KMS-11 (cell line): ENCODE measurements around the gene MAGI2.

ENCODE experiments used
- H2AFZ ChIP-seq: fragments of 200-600 bp; sonication (generic); 2 replicates; pipeline ENCODE4 v1.6.1; 2016; ENCODE audit warnings: antibody characterized with exemption, mixed run types, low read depth
- H3K27ac ChIP-seq: fragments of 200-600 bp; sonication (generic); 2 replicates; pipeline ENCODE4 v1.6.1; 2016; ENCODE audit warnings: mild to moderate bottlenecking, mixed run types
- H3K27me3 ChIP-seq: fragments of 200-600 bp; sonication (generic); 2 replicates; pipeline ENCODE4 v1.6.1; 2017; ENCODE audit warnings: mild to moderate bottlenecking, low read depth, mixed run types, moderate library complexity; ENCODE audit not compliant: insufficient read depth
- H3K36me3 ChIP-seq: fragments of 200-600 bp; sonication (generic); 2 replicates; pipeline ENCODE4 v1.6.1; 2017; ENCODE audit warnings: mild to moderate bottlenecking, mixed run types; ENCODE audit not compliant: insufficient read depth
- H3K4me1 ChIP-seq: fragments of 200-600 bp; sonication (generic); 2 replicates; pipeline ENCODE4 v1.6.1; 2016; ENCODE audit warnings: mild to moderate bottlenecking, low read depth, mixed run types; ENCODE audit not compliant: poor library complexity, severe bottlenecking
- H3K4me2 ChIP-seq: fragments of 200-600 bp; sonication (generic); 2 replicates; pipeline ENCODE4 v1.7.0; 2016; ENCODE audit warnings: mild to moderate bottlenecking, mixed run types
- H3K4me3 ChIP-seq: fragments of 200-600 bp; sonication (generic); IDR thresholded peaks from 2 replicates; pipeline ENCODE4 v1.6.1; 2017; ENCODE audit warnings: low read depth, low read length, mixed read lengths; ENCODE audit not compliant: insufficient read depth
- H3K79me2 ChIP-seq: fragments of 200-600 bp; sonication (generic); 2 replicates; pipeline ENCODE4 v1.6.1; 2016; ENCODE audit warnings: low read depth, mixed run types; ENCODE audit not compliant: insufficient read depth
- H3K9ac ChIP-seq: fragments of 200-600 bp; sonication (generic); 2 replicates; pipeline ENCODE4 v1.6.1; 2016; ENCODE audit warnings: mild to moderate bottlenecking, mixed run types
- H4K20me1 ChIP-seq: fragments of 200-600 bp; sonication (generic); 2 replicates; pipeline ENCODE4 v1.6.1; 2016; ENCODE audit warnings: mild to moderate bottlenecking, mixed run types; ENCODE audit not compliant: insufficient read depth
- TF ChIP-seq, protein P1 (sequence below): fragments of 200-600 bp; sonication (generic); conservative IDR thresholded peaks from 2 replicates; pipeline ENCODE4 v1.6.1; 2017; ENCODE audit warnings: low read depth, mild to moderate bottlenecking, antibody characterized with exemption, low read length, moderate library complexity, mixed read lengths

The MAGI2 gene

DNA sequence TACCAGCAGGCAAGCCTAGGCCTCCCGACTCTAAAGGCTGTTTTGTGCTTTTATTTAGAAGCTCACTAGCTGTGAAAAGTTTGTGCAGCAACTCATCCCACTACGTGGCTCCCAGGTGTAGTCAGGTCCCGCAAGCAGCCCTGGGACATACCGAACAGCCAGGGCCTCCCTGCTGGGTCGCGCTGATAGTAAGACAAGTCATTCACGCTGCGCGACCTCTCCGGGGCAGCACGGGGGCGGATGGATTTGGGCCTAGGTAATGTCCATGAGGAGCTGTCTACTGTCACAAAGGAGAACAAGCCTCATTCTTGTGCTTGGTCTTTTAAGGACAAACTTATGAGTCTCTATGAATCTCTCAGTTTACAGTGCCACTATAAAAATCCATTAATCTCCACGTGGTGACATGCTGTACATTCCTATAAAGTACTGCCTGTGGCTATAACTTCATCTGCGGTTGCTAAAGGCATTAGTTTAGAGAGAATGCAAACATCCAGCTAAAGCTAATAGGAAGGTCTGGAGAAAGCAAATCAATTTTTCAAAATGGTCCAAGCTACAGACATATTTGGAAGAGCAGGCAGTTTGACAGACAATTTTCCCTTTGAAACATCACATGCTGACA lies 1108.1 kb downstream of the MAGI2 start:
- no peak overlapping the region for H3K27ac ChIP-seq
- no peak overlapping the region for H2AFZ ChIP-seq
- no peaks in the 10 kb centered on the region for H3K4me1 ChIP-seq
- H3K9ac ChIP-seq: no peak overlapping the region
- no peak overlapping the region for H3K4me2 ChIP-seq
- no peaks in the 10 kb centered on the region for H4K20me1 ChIP-seq
- no peaks in the 10 kb centered on the region for H3K27me3 ChIP-seq
- no peak overlapping the region for H3K4me3 ChIP-seq
- TF ChIP-seq, protein P1, sequence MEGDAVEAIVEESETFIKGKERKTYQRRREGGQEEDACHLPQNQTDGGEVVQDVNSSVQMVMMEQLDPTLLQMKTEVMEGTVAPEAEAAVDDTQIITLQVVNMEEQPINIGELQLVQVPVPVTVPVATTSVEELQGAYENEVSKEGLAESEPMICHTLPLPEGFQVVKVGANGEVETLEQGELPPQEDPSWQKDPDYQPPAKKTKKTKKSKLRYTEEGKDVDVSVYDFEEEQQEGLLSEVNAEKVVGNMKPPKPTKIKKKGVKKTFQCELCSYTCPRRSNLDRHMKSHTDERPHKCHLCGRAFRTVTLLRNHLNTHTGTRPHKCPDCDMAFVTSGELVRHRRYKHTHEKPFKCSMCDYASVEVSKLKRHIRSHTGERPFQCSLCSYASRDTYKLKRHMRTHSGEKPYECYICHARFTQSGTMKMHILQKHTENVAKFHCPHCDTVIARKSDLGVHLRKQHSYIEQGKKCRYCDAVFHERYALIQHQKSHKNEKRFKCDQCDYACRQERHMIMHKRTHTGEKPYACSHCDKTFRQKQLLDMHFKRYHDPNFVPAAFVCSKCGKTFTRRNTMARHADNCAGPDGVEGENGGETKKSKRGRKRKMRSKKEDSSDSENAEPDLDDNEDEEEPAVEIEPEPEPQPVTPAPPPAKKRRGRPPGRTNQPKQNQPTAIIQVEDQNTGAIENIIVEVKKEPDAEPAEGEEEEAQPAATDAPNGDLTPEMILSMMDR: no peak
- H3K79me2 ChIP-seq: no peaks in the 10 kb centered on the region
- no peaks in the 10 kb centered on the region for H3K36me3 ChIP-seq

DNA sequence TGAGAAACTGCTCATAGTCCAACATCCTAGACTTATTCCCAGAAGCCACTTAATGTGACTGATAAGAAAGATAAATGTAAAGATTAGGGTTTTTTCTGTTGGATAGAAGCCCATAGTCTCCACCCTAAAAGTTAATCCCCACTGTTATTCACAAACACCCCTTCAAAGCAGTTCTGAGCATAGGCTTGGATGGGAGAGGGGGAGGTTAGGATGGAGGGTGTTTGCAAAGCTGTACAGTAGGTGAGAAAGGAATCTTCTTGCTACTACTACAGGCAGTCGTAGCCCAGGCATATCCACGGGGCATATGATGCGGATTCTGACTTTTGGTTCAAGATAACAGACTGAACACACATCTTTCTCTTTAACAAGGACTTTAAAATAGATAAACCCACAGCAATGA lies 1119.0 kb downstream of the MAGI2 start:
- Histone ChIP-seq H3K4me1 (no peaks in the 10 kb centered on the region), H3K9ac (no peak overlapping the region), H3K79me2 (no peaks in the 10 kb centered on the region), H2AFZ (no peak overlapping the region), H3K4me2 (no peak overlapping the region), H3K4me3 (no peak overlapping the region), H4K20me1 (no peaks in the 10 kb centered on the region), H3K27ac (no peak overlapping the region), H3K36me3 (no peaks in the 10 kb centered on the region), H3K27me3 (no peaks in the 10 kb centered on the region)
- TF ChIP-seq, protein P1: no peak

DNA sequence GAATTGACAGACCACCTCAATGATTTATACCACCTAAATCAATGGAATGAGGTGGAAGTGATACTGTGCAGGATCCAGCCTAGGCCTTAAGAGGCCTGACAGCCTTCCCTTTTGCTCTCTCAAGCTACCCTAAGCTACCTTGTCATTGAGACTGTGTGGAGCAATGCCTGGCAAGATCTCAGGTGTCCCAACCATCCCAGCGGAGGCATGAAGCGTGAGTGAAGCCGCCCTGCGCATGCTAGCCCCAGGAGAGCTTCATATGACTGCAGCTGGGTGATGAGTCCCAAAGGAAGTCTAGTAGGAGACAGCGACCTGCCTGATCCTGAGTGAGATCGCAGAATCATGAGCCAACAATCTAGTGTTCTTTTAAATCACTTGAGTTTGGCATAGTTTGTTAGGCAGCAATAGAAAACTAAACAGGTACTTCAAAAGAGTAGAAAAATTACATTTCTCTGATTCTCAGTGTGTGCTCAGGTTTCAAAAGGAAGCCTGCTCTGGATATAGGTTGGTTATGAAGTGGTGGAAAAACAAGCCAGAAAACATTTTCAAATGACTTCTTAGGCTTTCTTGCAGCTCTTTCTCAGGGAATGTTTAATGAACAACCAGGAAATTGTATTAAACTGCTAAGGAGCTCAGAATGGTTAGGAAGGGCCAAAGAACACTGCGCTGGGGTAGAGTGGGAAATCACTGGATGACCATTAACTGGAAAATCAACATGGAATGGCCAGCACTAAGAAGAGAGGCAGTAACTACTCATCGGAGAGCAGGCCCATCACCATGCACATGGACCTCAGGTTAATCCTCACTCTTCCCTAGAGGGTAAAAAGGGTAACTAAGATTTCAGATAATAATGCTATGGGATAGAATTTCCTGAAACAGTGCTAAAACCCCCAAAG lies 1119.7 kb downstream of the MAGI2 start:
- no peaks in the 10 kb centered on the region for H3K79me2 ChIP-seq
- H3K27ac ChIP-seq: no peak overlapping the region
- H3K36me3 ChIP-seq: no peaks in the 10 kb centered on the region
- no peak overlapping the region for H3K4me2 ChIP-seq
- TF ChIP-seq, protein P1: no peak
- no peak overlapping the region for H3K4me3 ChIP-seq
- no peaks in the 10 kb centered on the region for H4K20me1 ChIP-seq
- no peaks in the 10 kb centered on the region for H3K27me3 ChIP-seq
- no peaks in the 10 kb centered on the region for H3K4me1 ChIP-seq
- H2AFZ ChIP-seq: no peak overlapping the region
- no peak overlapping the region for H3K9ac ChIP-seq

DNA sequence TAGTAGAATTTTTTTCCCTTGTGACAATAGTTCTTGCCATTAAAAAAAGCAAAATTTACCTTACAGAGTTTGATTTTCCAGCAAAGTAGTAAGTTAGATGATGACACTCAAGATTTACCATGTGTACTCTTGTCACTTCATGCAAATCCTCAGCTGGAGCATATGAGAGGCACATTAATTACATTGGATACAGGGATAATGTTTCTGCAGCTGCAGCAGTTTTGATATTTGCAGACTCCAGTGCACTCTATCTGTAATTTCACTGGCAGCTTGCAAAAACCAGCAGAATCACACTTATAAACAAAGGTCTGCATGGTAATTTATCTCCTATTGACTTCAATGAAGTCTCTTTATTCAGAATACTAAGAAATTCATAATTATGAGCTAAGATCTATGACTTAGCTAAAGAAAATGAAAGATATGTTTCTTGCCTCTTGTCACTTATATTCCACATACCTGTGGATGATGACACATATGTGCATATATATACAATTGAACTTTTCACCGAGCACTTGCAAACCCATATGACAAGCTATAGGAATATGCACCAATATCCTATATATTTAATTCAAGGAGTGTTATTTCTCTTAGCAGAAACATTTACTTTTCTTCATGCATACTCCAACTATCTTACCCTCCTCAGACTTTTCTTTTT lies 1124.3 kb downstream of the MAGI2 start:
- Histone ChIP-seq H3K36me3 (no peaks in the 10 kb centered on the region), H3K4me2 (no peak overlapping the region), H3K4me1 (no peaks in the 10 kb centered on the region), H3K27me3 (no peaks in the 10 kb centered on the region), H3K27ac (no peak overlapping the region), H3K9ac (no peak overlapping the region), H2AFZ (no peak overlapping the region), H3K79me2 (no peaks in the 10 kb centered on the region), H4K20me1 (no peaks in the 10 kb centered on the region), H3K4me3 (no peak overlapping the region)
- TF ChIP-seq, protein P1: no peak
